A549 (cell line): ENCODE measurements around the gene PKHD1.

Experiments used
- POLR2A ChIP-seq: IDR thresholded peaks from 2 replicates; pipeline ENCODE4 v1.6.1; 2012; ENCODE audit warnings: mild to moderate bottlenecking, low read length
- RAD21 ChIP-seq, 2 experiments: fragments of >200 bp in 1 of 2; sonication (Bioruptor Twin) in 1 of 2; formaldehyde crosslinking in 1 of 2; IDR thresholded peaks in 1 of 2; conservative IDR thresholded peaks in 1 of 2; 2 replicates in 1 of 2; 3 replicates in 1 of 2; pipeline ENCODE4 v1.6.1; 2012 to 2018; ENCODE audit warnings: inconsistent platforms in 1 of 2
- ZNF302 ChIP-seq: fragments of 250-450 bp; sonication (Bioruptor Pico); IDR thresholded peaks from 2 replicates; pipeline ENCODE4 v1.9.0; 2021; ENCODE audit warnings: inconsistent platforms, mild to moderate bottlenecking, moderate library complexity

- TF ChIP-seq POLR2A (no peak), RAD21 (conservative IDR thresholded peaks at IDR 0.05 in 1 of 2, IDR thresholded peaks at IDR 0.05 in 1 of 2) (no peak), ZNF302 (CRISPR knock-in tag) (no peak)
Observed at GRCh38 chr6:51962354-51962753, 125.1 kb downstream of the PKHD1 start.
